Endothelial cell of umbilical vein (primary cell): ENCODE results near the gene CDT1. TPM values are rescaled to one million over a fixed set of nuclear protein-coding genes. Genes with fewer than 3 reads are reported as not detected.

Experiments used
- BruUV-seq: library from RNA; stranded (reverse); fragments of 400-500 nt; replicated peaks from 2 replicates; lab custom pipeline; 2021; lab: Mats Ljungman, UMichigan
- CTCF ChIA-PET: fragments of 300-600, 350-600 bp; sonication (Branson Sonifier 250); formaldehyde crosslinking; loops from one replicate; lab custom pipeline; 2021; ENCODE audit warnings: antibody characterized with exemption, inconsistent platforms; lab: Charles Lee
- POLR2A ChIA-PET: fragments of 300-600, 350-600 bp; sonication (Branson Sonifier 250); formaldehyde crosslinking; loops from one replicate; lab custom pipeline; 2021; ENCODE audit warnings: antibody characterized with exemption, inconsistent platforms; lab: Charles Lee
- DNase-seq: peaks from one replicate; pipeline ENCODE4 v3.0.0-alpha.2; 2011; ENCODE audit warnings: low read depth, low spot score
- FAIRE-seq: peaks from 2 replicates; lab custom pipeline; 2011; peaks lifted over from hg19 to GRCh38; lab: Jason Lieb, UNC
- H2AFZ ChIP-seq: 2 replicates; pipeline ENCODE4 v1.6.0; 2012; ENCODE audit warnings: low read depth, low read length, control low read depth, inconsistent platforms
- H3K27ac ChIP-seq: 2 replicates; pipeline ENCODE4 v1.5.1; 2011; ENCODE audit warnings: low read depth, mild to moderate bottlenecking, control low read depth, low read length, moderate library complexity; ENCODE audit not compliant: insufficient read depth
- H3K27me3 ChIP-seq, 2 experiments: 2 replicates each; pipeline versions ENCODE4 v1.6.0 to v1.6.1; 2011; ENCODE audit warnings: low read length in 2 of 2, mixed read lengths in 1 of 2; ENCODE audit not compliant: control insufficient read depth in 2 of 2, insufficient read depth in 2 of 2
- H3K36me3 ChIP-seq, 2 experiments: 2 replicates in 1 of 2; 3 replicates in 1 of 2; pipeline ENCODE4 v1.5.1; 2011; ENCODE audit warnings: low read length in 2 of 2, mild to moderate bottlenecking in 1 of 2, moderate library complexity in 1 of 2; ENCODE audit not compliant: control insufficient read depth in 2 of 2, insufficient read depth in 2 of 2; ENCODE audit errors: extremely low read depth in 1 of 2
- H3K4me1 ChIP-seq: 3 replicates; pipeline ENCODE4 v1.5.1; 2011; ENCODE audit warnings: mild to moderate bottlenecking, low read length; ENCODE audit not compliant: control insufficient read depth, insufficient read depth; ENCODE audit errors: extremely low read depth
- H3K4me2 ChIP-seq: 2 replicates; pipeline ENCODE4 v1.6.1; 2011; ENCODE audit warnings: low read length, control low read depth, mixed read lengths; ENCODE audit not compliant: insufficient read depth
- H3K4me3 ChIP-seq, 3 experiments: fragments of 200-600 bp in 1 of 3; sonication (generic), shearing (Covaris generic) in 1 of 3; replicated peaks in 1 of 3; 2 replicates each; pipeline ENCODE4 v1.5.1; 2011 to 2016; ENCODE audit warnings: control low read depth in 3 of 3, low read length in 3 of 3, mild to moderate bottlenecking in 2 of 3, inconsistent platforms in 1 of 3, low read depth in 1 of 3, moderate library complexity in 1 of 3; ENCODE audit not compliant: insufficient read depth in 1 of 3
- H3K79me2 ChIP-seq: 2 replicates; pipeline ENCODE4 v1.6.0; 2012; ENCODE audit warnings: low read length, inconsistent platforms; ENCODE audit not compliant: control insufficient read depth, insufficient read depth
- H3K9ac ChIP-seq: replicated peaks from 2 replicates; pipeline ENCODE3; 2011; ENCODE audit warnings: low read length, control low read depth; ENCODE audit not compliant: insufficient read depth; ENCODE audit errors: extremely low read depth
- H3K9me1 ChIP-seq: replicated peaks from 3 replicates; pipeline ENCODE4 v1.6.0; 2011; ENCODE audit warnings: mild to moderate bottlenecking, low read length; ENCODE audit not compliant: control insufficient read depth, insufficient read depth; ENCODE audit errors: extremely low read depth
- H3K9me3 ChIP-seq: replicated peaks from 2 replicates; pipeline ENCODE4 v1.5.1; 2012; ENCODE audit warnings: low read length, inconsistent platforms; ENCODE audit not compliant: control insufficient read depth, insufficient read depth
- H4K20me1 ChIP-seq: replicated peaks from 2 replicates; pipeline ENCODE3; 2011; ENCODE audit warnings: mild to moderate bottlenecking, low read length; ENCODE audit not compliant: control insufficient read depth, insufficient read depth; ENCODE audit errors: extremely low read depth
- EZH2 ChIP-seq: IDR thresholded peaks from 2 replicates; pipeline ENCODE4 v1.6.1; 2012; ENCODE audit warnings: borderline replicate concordance, low read depth, mild to moderate bottlenecking, moderate library complexity, low read length, inconsistent platforms; ENCODE audit not compliant: severe bottlenecking
- FOS ChIP-seq: IDR thresholded peaks from 2 replicates; pipeline ENCODE4 v1.6.1; 2011; ENCODE audit warnings: mild to moderate bottlenecking, low read length, moderate library complexity, borderline replicate concordance; ENCODE audit not compliant: insufficient read depth
- GATA2 ChIP-seq: IDR thresholded peaks from 2 replicates; pipeline ENCODE4 v1.7.0; 2011; ENCODE audit warnings: low read depth, mild to moderate bottlenecking, moderate library complexity, mixed read lengths, low read length; ENCODE audit not compliant: insufficient read length, insufficient read depth
- JUN ChIP-seq: IDR thresholded peaks from 2 replicates; pipeline ENCODE4 v1.6.1; 2011; ENCODE audit warnings: borderline replicate concordance, low read depth; ENCODE audit not compliant: insufficient read length, insufficient read depth
- MAX ChIP-seq: IDR thresholded peaks from 2 replicates; pipeline ENCODE4 v1.6.1; 2011; ENCODE audit not compliant: insufficient read depth, insufficient read length
- MYC ChIP-seq: IDR thresholded peaks from one replicate; pipeline ENCODE4 v1.6.1; 2011; ENCODE audit warnings: mild to moderate bottlenecking, low read depth, low read length
- POLR2A ChIP-seq: IDR thresholded peaks from 2 replicates; pipeline ENCODE4 v1.6.1; 2012; ENCODE audit warnings: low read depth, mild to moderate bottlenecking, control low read depth, low read length
- POLR2AphosphoS5 ChIP-seq: IDR thresholded peaks from 2 replicates; pipeline ENCODE4 v1.6.1; 2012; ENCODE audit warnings: low read depth, mild to moderate bottlenecking, control low read depth, low read length, moderate library complexity; ENCODE audit not compliant: insufficient read depth
- dilution Hi-C: fragments of 300-500 bp; cut with MboI; formaldehyde crosslinking; loops from one replicate; pipeline ENCODE4 v1.15.0; 2019; ENCODE audit warnings: low sequenced_read_pairs; ENCODE audit not compliant: extremely low pct_ligation_motif_present
- intact Hi-C: fragments of 100-400 bp; cut with micrococcal nuclease; formaldehyde crosslinking; loops from one replicate; pipeline ENCODE4 v1.10.0; 2022
- polyA plus RNA-seq, 4 experiments: library from polyadenylated mRNA; depleted of rRNA in 3 of 4; stranded (reverse) in 3 of 4; unstranded in 1 of 4; fragments of >200 nt; gene quantifications; 2 replicates each; pipeline versions ENCODE4 v1.2.1 to v1.2.3, GENCODE V29; 2011 to 2012; ENCODE audit warnings: missing spikeins in 1 of 4
- total RNA-seq: library from RNA; stranded (reverse); gene quantifications from 2 replicates; pipeline ENCODE4 v1.2.3, GENCODE V29; 2021

The CDT1 gene
- total and polyA plus RNA-seq, 2 donors (not counting 3 experiments of a cell fraction or from before 2014, with no cell fraction given) = 15.6 to 30.6 TPM

GRCh38 chr16:88805340-88805715, 1.7 kb downstream of the CDT1 start:
- no peak overlapping the region for H2AFZ ChIP-seq
- no peaks in the 10 kb centered on the region for H4K20me1 ChIP-seq
- H3K4me2 ChIP-seq = peak overlapping the region; percentile 64
- H3K9me1 ChIP-seq = no peaks in the 10 kb centered on the region
- peaks cover 34% of the 10 kb centered on the region for H3K79me2 ChIP-seq
- DNase-seq (no peak), FAIRE-seq (no peak)
- CTCF ChIA-PET = interaction anchor here (0.8 kb wide), 1 partner anchor 68 kb away, joined by 6 read pairs; no protein-coding TSS in a partner anchor
- H3K27me3 ChIP-seq = no peaks in the 10 kb centered on the region
- H3K4me1 ChIP-seq = peaks cover 12% of the 10 kb centered on the region
- H3K9ac ChIP-seq = no peak overlapping the region
- peaks cover 4 to 12% of the 10 kb centered on the region in 2 experiments for H3K36me3 ChIP-seq
- intact Hi-C loops = no loop called here
- dilution Hi-C loops = no loop called here
- H3K4me3 ChIP-seq = no peak overlapping the region
- H3K9me3 ChIP-seq = no peaks in the 10 kb centered on the region
- POLR2A ChIA-PET = no interaction called here
- no peak overlapping the region for H3K27ac ChIP-seq
- no TSS peak for BruUV-seq
- TF ChIP-seq MAX (no peak), MYC (no peak), POLR2AphosphoS5 (no peak), GATA2 (no peak)

GRCh38 chr16:88805887-88806393, 2.4 kb downstream of the CDT1 start:
- intact Hi-C loops (no loop called here), dilution Hi-C loops (no loop called here)
- Histone ChIP-seq H3K79me2 (peaks cover 40% of the 10 kb centered on the region), H3K9me1 (no peaks in the 10 kb centered on the region), H3K4me3 (no peak overlapping the region), H2AFZ (no peak overlapping the region), H3K27me3 (no peaks in the 10 kb centered on the region), H3K9me3 (no peaks in the 10 kb centered on the region), H3K36me3 (peaks cover 4 to 12% of the 10 kb centered on the region in 2 experiments), H3K4me2 (no peak overlapping the region), H4K20me1 (no peaks in the 10 kb centered on the region), H3K27ac (no peak overlapping the region), H3K9ac (no peak overlapping the region), H3K4me1 (peaks cover 18% of the 10 kb centered on the region)
- BruUV-seq = no TSS peak
- ChIA-PET POLR2A (interaction anchor here (1.1 kb wide), 1 partner anchor 68 kb away, joined by 3 read pairs; no protein-coding TSS in a partner anchor), CTCF (interaction anchor here (0.8 to 2.1 kb wide), 2 partner anchors 11 to 68 kb away, joined by 4 to 8 read pairs; no protein-coding TSS in a partner anchor)
- DNase-seq (no peak), FAIRE-seq (no peak)
- TF ChIP-seq MYC (no peak), FOS (no peak), EZH2 (no peak), JUN (no peak), POLR2A (no peak)
